K562 (cell line): ENCODE data around the gene APIP. TPM values are rescaled to one million over a fixed set of nuclear protein-coding genes. Genes with fewer than 3 reads are reported as not detected.
A peak's percentile ranks its signal among the peaks of the same experiment; 100 is the strongest.

ENCODE experiments used
- ETV6 ChIP-seq, 3 experiments: fragments of 150-350 bp in 1 of 3; sonication (generic) in 1 of 3; formaldehyde crosslinking in 1 of 3; IDR thresholded peaks; 2 replicates each; pipeline versions ENCODE4 v1.6.1 to v1.8.0; 2014 to 2022; ENCODE audit warnings: borderline replicate concordance in 2 of 3, low read depth in 2 of 3, antibody characterized with exemption in 1 of 3, low read length in 1 of 3, mild to moderate bottlenecking in 1 of 3, missing genetic modification reagents in 1 of 3
- GABPB1 ChIP-seq: sonication (generic); formaldehyde crosslinking; IDR thresholded peaks from 2 replicates; pipeline ENCODE4 v1.8.0; 2022; ENCODE audit warnings: mild to moderate bottlenecking, missing genetic modification reagents
- GABPB2 ChIP-seq: fragments of 250-450 bp; sonication (Bioruptor Pico); conservative IDR thresholded peaks from 2 replicates; pipeline ENCODE4 v1.5.1; 2021; ENCODE audit warnings: mild to moderate bottlenecking
- NFE2L1 ChIP-seq: fragments of 450-650 bp; IDR thresholded peaks from 2 replicates; pipeline ENCODE4 v1.6.1; 2016; ENCODE audit warnings: missing genetic modification characterization, low read depth, mild to moderate bottlenecking, missing compliant biosample characterization, moderate library complexity, borderline replicate concordance
- RBM22 ChIP-seq: fragments of 200-400 bp; formaldehyde crosslinking; IDR thresholded peaks from 2 replicates; pipeline ENCODE4 v1.6.1; 2018; ENCODE audit warnings: low read length, low read depth; ENCODE audit not compliant: poor library complexity, severe bottlenecking
- RFX1 ChIP-seq: fragments of 450-650 bp; IDR thresholded peaks from 2 replicates; pipeline ENCODE4 v1.6.1; 2016; ENCODE audit warnings: mild to moderate bottlenecking, moderate library complexity
- SMARCE1 ChIP-seq: fragments of 450-650 bp; IDR thresholded peaks from 2 replicates; pipeline ENCODE4 v1.7.1; 2016; ENCODE audit warnings: mild to moderate bottlenecking
- TGIF2 ChIP-seq: sonication (generic); formaldehyde crosslinking; IDR thresholded peaks from 2 replicates; pipeline ENCODE4 v1.8.1; 2022; ENCODE audit warnings: mild to moderate bottlenecking, missing genetic modification reagents, moderate library complexity
- ZBED1 ChIP-seq: IDR thresholded peaks from 2 replicates; pipeline ENCODE4 v1.6.1; 2014
- ZKSCAN1 ChIP-seq: fragments of 150-350 bp; IDR thresholded peaks from 2 replicates; pipeline ENCODE4 v1.6.1; 2016; ENCODE audit warnings: low read depth, low read length
- ZNF121 ChIP-seq: sonication (generic); formaldehyde crosslinking; conservative IDR thresholded peaks from 2 replicates; pipeline ENCODE4 v1.8.0; 2022; ENCODE audit warnings: missing genetic modification reagents
- ZNF165 ChIP-seq: fragments of 250-450 bp; sonication (Bioruptor Pico); IDR thresholded peaks from 2 replicates; pipeline ENCODE4 v1.4.0; 2020; ENCODE audit warnings: borderline replicate concordance
- ZNF174 ChIP-seq: fragments of 250-450 bp; sonication (Bioruptor Pico); IDR thresholded peaks from 2 replicates; pipeline ENCODE4 v1.4.0; 2020; ENCODE audit warnings: mild to moderate bottlenecking
- ZNF224 ChIP-seq: sonication (generic); formaldehyde crosslinking; IDR thresholded peaks from 2 replicates; pipeline ENCODE4 v1.8.0; 2022; ENCODE audit warnings: mild to moderate bottlenecking, missing genetic modification reagents
- ZNF431 ChIP-seq: sonication (generic); formaldehyde crosslinking; IDR thresholded peaks from 2 replicates; pipeline ENCODE4 v1.8.0; 2022; ENCODE audit warnings: mild to moderate bottlenecking, missing genetic modification reagents
- ZNF830 ChIP-seq: fragments of 250-450 bp; sonication (Bioruptor Pico); IDR thresholded peaks from 2 replicates; pipeline ENCODE4 v1.5.0; 2021; ENCODE audit warnings: mild to moderate bottlenecking
- polyA plus RNA-seq, 8 experiments: library from polyadenylated mRNA; depleted of rRNA in 4 of 8; stranded (reverse) in 5 of 8; unstranded in 3 of 8; fragments of >200 nt; fragmentation: Nextera tagmentation in 2 of 8; fragmentation: Illumina TruSeq in 1 of 8; extraction: Ambion mirVana in 2 of 8; extraction: Trizol in 1 of 8; gene quantifications; 2 replicates each; pipeline versions ENCODE4 v1.2.1 to v1.2.3, GENCODE V29; 2011 to 2014; ENCODE audit warnings: inconsistent platforms in 1 of 8, missing spikeins in 1 of 8
- total RNA-seq, 7 experiments: library from RNA; depleted of rRNA in 6 of 7; stranded (reverse); fragments of >200 nt in 6 of 7; fragmentation: Illumina TruSeq in 2 of 7; extraction: Trizol in 2 of 7; gene quantifications; 2 replicates each; pipeline versions ENCODE4 v1.2.1 to v1.2.3, GENCODE V29; 2011 to 2021; ENCODE audit warnings: low replicate concordance in 1 of 7
- TF ChIP-seq, protein P1 (sequence below), 2 experiments: fragments of 450-650 bp; formaldehyde crosslinking in 1 of 2; IDR thresholded peaks; 2 replicates each; pipeline versions ENCODE4 v1.4.0 to v1.6.1; 2014 to 2020; ENCODE audit warnings: mild to moderate bottlenecking in 2 of 2, borderline replicate concordance in 1 of 2, low read depth in 1 of 2
- TF ChIP-seq, protein P2 (sequence below): fragments of 250-450 bp; sonication (Bioruptor Pico); IDR thresholded peaks from 2 replicates; pipeline ENCODE4 v1.4.0; 2020; ENCODE audit warnings: borderline replicate concordance
- TF ChIP-seq, protein P3 (sequence below): fragments of 250-450 bp; sonication (Bioruptor Pico); IDR thresholded peaks from 2 replicates; pipeline ENCODE4 v1.9.0; 2021; ENCODE audit warnings: mild to moderate bottlenecking

Gene APIP
- total and polyA plus RNA-seq, 9 of the 15 experiments (the other 6 are each of a cell fraction or from before 2014, with no cell fraction given): 63.7 to 110 (median 82.8) TPM

DNA sequence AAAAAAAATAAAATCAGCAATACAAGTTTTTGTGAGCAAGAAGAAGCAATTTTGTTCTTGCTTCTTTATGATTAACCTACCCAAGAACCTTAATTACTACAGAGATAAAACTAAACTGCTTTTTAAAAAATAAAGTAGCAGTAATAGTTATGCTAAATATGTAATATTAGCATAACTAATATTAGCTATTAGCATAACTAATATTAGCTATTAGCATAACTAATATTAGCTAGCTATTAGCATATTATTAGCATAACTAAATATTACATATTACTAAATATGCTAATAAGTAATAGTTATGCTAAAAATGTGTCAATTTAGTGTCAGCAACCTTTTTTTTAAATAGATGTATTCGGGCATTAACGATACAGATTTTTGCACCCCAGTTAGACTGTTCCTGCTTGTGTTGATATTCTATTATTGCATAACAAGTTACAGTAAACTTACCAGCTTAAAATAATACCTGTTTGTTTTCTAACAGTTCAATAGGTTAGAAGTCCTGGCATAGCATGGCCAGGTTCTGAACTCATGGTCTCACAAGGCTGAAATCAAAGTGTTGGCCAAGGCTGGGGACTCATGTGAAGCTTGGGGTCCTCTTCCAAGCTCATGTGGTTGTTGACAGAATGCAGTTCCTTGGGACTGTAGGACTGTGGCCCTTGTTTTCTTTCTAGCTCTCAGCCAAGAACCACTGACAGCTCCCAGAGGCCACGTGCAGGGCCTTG lies 48.6 kb upstream of the APIP start (continued):
- TF ChIP-seq, protein P1, sequence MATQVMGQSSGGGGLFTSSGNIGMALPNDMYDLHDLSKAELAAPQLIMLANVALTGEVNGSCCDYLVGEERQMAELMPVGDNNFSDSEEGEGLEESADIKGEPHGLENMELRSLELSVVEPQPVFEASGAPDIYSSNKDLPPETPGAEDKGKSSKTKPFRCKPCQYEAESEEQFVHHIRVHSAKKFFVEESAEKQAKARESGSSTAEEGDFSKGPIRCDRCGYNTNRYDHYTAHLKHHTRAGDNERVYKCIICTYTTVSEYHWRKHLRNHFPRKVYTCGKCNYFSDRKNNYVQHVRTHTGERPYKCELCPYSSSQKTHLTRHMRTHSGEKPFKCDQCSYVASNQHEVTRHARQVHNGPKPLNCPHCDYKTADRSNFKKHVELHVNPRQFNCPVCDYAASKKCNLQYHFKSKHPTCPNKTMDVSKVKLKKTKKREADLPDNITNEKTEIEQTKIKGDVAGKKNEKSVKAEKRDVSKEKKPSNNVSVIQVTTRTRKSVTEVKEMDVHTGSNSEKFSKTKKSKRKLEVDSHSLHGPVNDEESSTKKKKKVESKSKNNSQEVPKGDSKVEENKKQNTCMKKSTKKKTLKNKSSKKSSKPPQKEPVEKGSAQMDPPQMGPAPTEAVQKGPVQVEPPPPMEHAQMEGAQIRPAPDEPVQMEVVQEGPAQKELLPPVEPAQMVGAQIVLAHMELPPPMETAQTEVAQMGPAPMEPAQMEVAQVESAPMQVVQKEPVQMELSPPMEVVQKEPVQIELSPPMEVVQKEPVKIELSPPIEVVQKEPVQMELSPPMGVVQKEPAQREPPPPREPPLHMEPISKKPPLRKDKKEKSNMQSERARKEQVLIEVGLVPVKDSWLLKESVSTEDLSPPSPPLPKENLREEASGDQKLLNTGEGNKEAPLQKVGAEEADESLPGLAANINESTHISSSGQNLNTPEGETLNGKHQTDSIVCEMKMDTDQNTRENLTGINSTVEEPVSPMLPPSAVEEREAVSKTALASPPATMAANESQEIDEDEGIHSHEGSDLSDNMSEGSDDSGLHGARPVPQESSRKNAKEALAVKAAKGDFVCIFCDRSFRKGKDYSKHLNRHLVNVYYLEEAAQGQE (IDR thresholded peaks at IDR 0.05; ENCODE audit: borderline replicate concordance): no peak
- TF ChIP-seq, protein P1 (CRISPR knock-in tag; IDR thresholded peaks at IDR 0.05; ENCODE audit: low read depth): no peak
- TF ChIP-seq GABPB2 (CRISPR knock-in tag): no peak
- TF ChIP-seq RBM22: no peak
- TF ChIP-seq, protein P2, sequence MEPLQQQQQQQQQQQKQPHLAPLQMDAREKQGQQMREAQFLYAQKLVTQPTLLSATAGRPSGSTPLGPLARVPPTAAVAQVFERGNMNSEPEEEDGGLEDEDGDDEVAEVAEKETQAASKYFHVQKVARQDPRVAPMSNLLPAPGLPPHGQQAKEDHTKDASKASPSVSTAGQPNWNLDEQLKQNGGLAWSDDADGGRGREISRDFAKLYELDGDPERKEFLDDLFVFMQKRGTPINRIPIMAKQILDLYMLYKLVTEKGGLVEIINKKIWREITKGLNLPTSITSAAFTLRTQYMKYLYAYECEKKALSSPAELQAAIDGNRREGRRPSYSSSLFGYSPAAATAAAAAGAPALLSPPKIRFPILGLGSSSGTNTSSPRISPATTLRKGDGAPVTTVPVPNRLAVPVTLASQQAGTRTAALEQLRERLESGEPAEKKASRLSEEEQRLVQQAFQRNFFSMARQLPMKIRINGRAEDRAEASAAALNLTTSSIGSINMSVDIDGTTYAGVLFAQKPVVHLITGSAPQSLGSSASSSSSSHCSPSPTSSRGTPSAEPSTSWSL (CRISPR knock-in tag): no peak
- peak; percentile 42; the same call in 1 of the 2 replicates for TF ChIP-seq TGIF2 (CRISPR knock-in tag)
- no peak for TF ChIP-seq RFX1
- no peak for TF ChIP-seq ZNF174 (CRISPR knock-in tag)
- TF ChIP-seq ZNF224: peak; percentile 80
- 0 out of 2 replicates have a peak, but pooled peaks have one; percentile 18 for TF ChIP-seq ZNF121 (CRISPR knock-in tag)
- TF ChIP-seq, protein P3, sequence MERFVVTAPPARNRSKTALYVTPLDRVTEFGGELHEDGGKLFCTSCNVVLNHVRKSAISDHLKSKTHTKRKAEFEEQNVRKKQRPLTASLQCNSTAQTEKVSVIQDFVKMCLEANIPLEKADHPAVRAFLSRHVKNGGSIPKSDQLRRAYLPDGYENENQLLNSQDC (CRISPR knock-in tag): no peak
- TF ChIP-seq ETV6 (IDR thresholded peaks at IDR 0.05; ENCODE audit: borderline replicate concordance in 1 of 2, low read depth in 2 of 2, low read length in 1 of 2): no peak
- TF ChIP-seq ETV6 (CRISPR knock-in tag; IDR thresholded peaks at IDR 0.05; ENCODE audit: borderline replicate concordance): peak; percentile 94; the same call in 1 of the 2 replicates
- no peak for TF ChIP-seq NFE2L1 (tag)
- no peak for TF ChIP-seq ZNF431 (CRISPR knock-in tag)
- TF ChIP-seq ZBED1: no peak
- TF ChIP-seq GABPB1 (CRISPR knock-in tag): no peak
- TF ChIP-seq ZNF165 (CRISPR knock-in tag): no peak
- TF ChIP-seq ZKSCAN1: no peak
- no peak for TF ChIP-seq SMARCE1
- TF ChIP-seq ZNF830 (CRISPR knock-in tag): no peak
